ENCODE data around the gene MCCC2.
"Not testable (repeated sequence)": the region's sequence is repeated elsewhere in the genome, so short reads cannot be mapped to it uniquely, and the experiment has no call there.

MCCC2 gene

GRCh38 chr5:71663191-71663969 is 76.2 kb downstream of the MCCC2 start:
- DNase-seq, result no peak

GRCh38 chr5:71664615-71665014 is 77.5 kb downstream of the MCCC2 start:
- not testable (repeated sequence) for DNase-seq

GRCh38 chr5:71666321-71666720 is 79.2 kb downstream of the MCCC2 start:
- DNase-seq, result no peak

- no peak for DNase-seq
These were observed 90.8 kb downstream of the MCCC2 start for GRCh38 chr5:71677977-71678376.

GRCh38 chr5:71679714-71680113 is 92.6 kb downstream of the MCCC2 start:
- DNase-seq, result no peak

- DNase-seq, result no peak
These were observed 93.4 kb downstream of the MCCC2 start for GRCh38 chr5:71680510-71680909.

GRCh38 chr5:71681296-71681695 is 94.2 kb downstream of the MCCC2 start:
- no peak for DNase-seq

- no peak for DNase-seq
These were observed 97.2 kb downstream of the MCCC2 start for GRCh38 chr5:71684309-71684708.

- DNase-seq, result no peak
These were observed 106.8 kb downstream of the MCCC2 start for GRCh38 chr5:71693828-71694427.

GRCh38 chr5:71695071-71695470 is 107.9 kb downstream of the MCCC2 start:
- DNase-seq, result no peak

GRCh38 chr5:71695595-71695994 is 108.5 kb downstream of the MCCC2 start:
- no peak for DNase-seq

GRCh38 chr5:71697967-71698366 is 110.8 kb downstream of the MCCC2 start:
- no peak for DNase-seq

GRCh38 chr5:71699233-71699632 is 112.1 kb downstream of the MCCC2 start:
- no peak for DNase-seq

- no peak for DNase-seq
These were observed 112.6 kb downstream of the MCCC2 start for GRCh38 chr5:71699751-71700150.

- DNase-seq, result no peak
These were observed 113.7 kb downstream of the MCCC2 start for GRCh38 chr5:71700803-71701202.

- DNase-seq, result no peak
These were observed 114.3 kb downstream of the MCCC2 start for GRCh38 chr5:71701407-71701806.

- DNase-seq, result no peak
These were observed 116.8 kb downstream of the MCCC2 start for GRCh38 chr5:71703941-71704340.

GRCh38 chr5:71705421-71705820 is 118.3 kb downstream of the MCCC2 start:
- no peak for DNase-seq

GRCh38 chr5:71706906-71707305 is 119.8 kb downstream of the MCCC2 start:
- no peak for DNase-seq

Measured in suppressor macrophage treated with lipopolysaccharide for 4 hours (primary cell).